Mesenchymal stem cell (in vitro differentiated cells and primary cell): ENCODE data around the gene AGAP1.

Experiments
- DNase-seq: peaks from one replicate; pipeline ENCODE4 v3.0.0-alpha.2; 2013
- H2AFZ ChIP-seq: one replicate; pipeline ENCODE4 v1.6.1; 2013; ENCODE audit warnings: low read depth, mild to moderate bottlenecking, control low read depth, inconsistent platforms, low read length, moderate library complexity
- H2AK5ac ChIP-seq: 2 replicates; pipeline ENCODE4 v1.6.1; 2013; ENCODE audit warnings: low read length, moderate library complexity, mild to moderate bottlenecking, inconsistent platforms; ENCODE audit not compliant: severe bottlenecking
- H2BK120ac ChIP-seq: one replicate; pipeline ENCODE4 v1.6.1; 2013; ENCODE audit warnings: low read depth, mild to moderate bottlenecking, inconsistent platforms, low read length, moderate library complexity
- H2BK12ac ChIP-seq, 2 experiments: one replicate each; pipeline ENCODE4 v1.6.1; 2013; ENCODE audit warnings: inconsistent platforms in 2 of 2, low read length in 2 of 2, mild to moderate bottlenecking in 2 of 2, moderate library complexity in 2 of 2, control low read depth in 1 of 2
- H2BK15ac ChIP-seq: one replicate; pipeline ENCODE4 v1.6.1; 2013; ENCODE audit warnings: mild to moderate bottlenecking, low read depth, inconsistent platforms; ENCODE audit not compliant: poor library complexity, severe bottlenecking
- H2BK5ac ChIP-seq: 2 replicates; pipeline ENCODE4 v1.6.1; 2013; ENCODE audit warnings: low read depth, mild to moderate bottlenecking, low read length, control low read depth, inconsistent platforms; ENCODE audit not compliant: poor library complexity, severe bottlenecking
- H3K14ac ChIP-seq, 2 experiments: one replicate each; pipeline ENCODE4 v1.6.1; 2013; ENCODE audit warnings: inconsistent platforms in 2 of 2, low read length in 2 of 2, control low read depth in 1 of 2, mild to moderate bottlenecking in 1 of 2, moderate library complexity in 1 of 2
- H3K18ac ChIP-seq, 2 experiments: one replicate each; pipeline ENCODE4 v1.6.1; 2013; ENCODE audit warnings: inconsistent platforms in 2 of 2, low read length in 2 of 2, control low read depth in 1 of 2, low read depth in 1 of 2, mild to moderate bottlenecking in 1 of 2
- H3K23ac ChIP-seq, 2 experiments: one replicate each; pipeline ENCODE4 v1.6.1; 2013; ENCODE audit warnings: inconsistent platforms in 2 of 2, low read length in 2 of 2, mild to moderate bottlenecking in 2 of 2, moderate library complexity in 2 of 2, control low read depth in 1 of 2
- H3K27ac ChIP-seq: 2 replicates; pipeline ENCODE4 v1.5.1; 2013; ENCODE audit warnings: mild to moderate bottlenecking, moderate library complexity, low read length, control low read depth, inconsistent platforms; ENCODE audit not compliant: poor library complexity, severe bottlenecking
- H3K27me3 ChIP-seq, 2 experiments: 2 replicates each; pipeline versions ENCODE4 v1.6.1 to v1.7.0; 2013; ENCODE audit warnings: low read length in 2 of 2, mild to moderate bottlenecking in 2 of 2, moderate library complexity in 2 of 2, control low read depth in 1 of 2, inconsistent platforms in 1 of 2; ENCODE audit not compliant: control insufficient read depth in 1 of 2, insufficient read depth in 1 of 2
- H3K36me3 ChIP-seq, 2 experiments: 2 replicates each; pipeline versions ENCODE4 v1.6.1 to v1.7.0; 2013; ENCODE audit warnings: low read length in 2 of 2, control low read depth in 1 of 2, inconsistent platforms in 1 of 2, low read depth in 1 of 2, mild to moderate bottlenecking in 1 of 2; ENCODE audit not compliant: insufficient read depth in 2 of 2, control insufficient read depth in 1 of 2
- H3K4ac ChIP-seq, 2 experiments: one replicate each; pipeline ENCODE4 v1.6.1; 2013; ENCODE audit warnings: inconsistent platforms in 2 of 2, low read length in 2 of 2, mild to moderate bottlenecking in 2 of 2, moderate library complexity in 2 of 2, control low read depth in 1 of 2, low read depth in 1 of 2
- H3K4me1 ChIP-seq: 2 replicates; pipeline ENCODE4 v1.6.1; 2013; ENCODE audit warnings: low read depth, low read length, control low read depth; ENCODE audit not compliant: control insufficient read depth, insufficient read depth
- H3K4me2 ChIP-seq: 2 replicates; pipeline ENCODE4 v1.6.1; 2013; ENCODE audit warnings: low read length, mild to moderate bottlenecking, inconsistent platforms; ENCODE audit not compliant: poor library complexity, severe bottlenecking
- H3K4me3 ChIP-seq, 2 experiments: 2 replicates each; pipeline versions ENCODE4 v1.5.1 to v1.7.0; 2013; ENCODE audit warnings: low read length in 2 of 2, mild to moderate bottlenecking in 2 of 2, control low read depth in 1 of 2, low read depth in 1 of 2; ENCODE audit not compliant: insufficient read depth in 1 of 2
- H3K79me1 ChIP-seq: replicated peaks from 2 replicates; pipeline ENCODE4 v1.6.1; 2013; ENCODE audit warnings: mild to moderate bottlenecking, control low read depth, low read length, inconsistent platforms; ENCODE audit not compliant: poor library complexity, severe bottlenecking
- H3K9ac ChIP-seq: 2 replicates; pipeline ENCODE4 v1.7.0; 2013; ENCODE audit warnings: mild to moderate bottlenecking, low read length, moderate library complexity
- H3K9me3 ChIP-seq: 2 replicates; pipeline ENCODE4 v1.7.0; 2013; ENCODE audit warnings: mild to moderate bottlenecking, low read length; ENCODE audit not compliant: control insufficient read depth
- H4K8ac ChIP-seq: one replicate; pipeline ENCODE4 v1.6.1; 2013; ENCODE audit warnings: inconsistent platforms, mild to moderate bottlenecking, low read length, moderate library complexity
- H4K91ac ChIP-seq: one replicate; pipeline ENCODE4 v1.6.1; 2013; ENCODE audit warnings: mild to moderate bottlenecking, low read length, inconsistent platforms
- WGBS: methylation state at CpG from one replicate; pipeline ENCODE4 v1.1.7; 2013; ENCODE audit warnings: mixed read lengths; 5-methylcytosine and 5-hydroxymethylcytosine counted together

Gene AGAP1

DNA sequence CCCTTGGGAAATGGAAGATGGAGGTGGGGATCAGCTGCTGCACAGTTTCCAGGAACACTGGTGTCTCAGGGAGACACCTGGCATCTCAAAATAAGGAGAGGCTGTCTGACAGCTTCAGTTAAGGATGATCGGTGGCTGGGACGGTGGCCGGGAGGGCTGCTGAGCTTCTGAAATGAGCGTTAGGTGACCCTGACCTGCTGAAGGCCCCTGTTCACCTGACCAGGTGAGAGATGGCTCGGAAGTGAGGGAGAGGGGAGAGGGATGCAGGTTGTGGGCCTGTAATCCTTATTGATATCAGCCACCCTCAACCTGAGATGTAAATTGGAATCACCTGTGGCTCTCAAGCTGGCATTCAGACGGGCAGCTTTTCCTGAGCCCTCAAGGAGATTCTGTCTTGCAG lies 99.0 kb downstream of the AGAP1 start:
- Histone ChIP-seq H2BK120ac (no peak overlapping the region), H4K8ac (no peak overlapping the region), H3K23ac (no peak overlapping the region), H3K14ac (peak overlapping the region in 1 of 2 experiments; percentile 0), H3K9me3 (no peaks in the 10 kb centered on the region), H3K36me3 (peaks cover 0 to 4% of the 10 kb centered on the region in 2 experiments), H4K91ac (no peak overlapping the region), H3K79me1 (peaks cover 51% of the 10 kb centered on the region), H3K9ac (no peak overlapping the region), H2AFZ (no peak overlapping the region), H3K4ac (no peak overlapping the region), H3K4me3 (no peak overlapping the region), H3K27me3 (no peaks in the 10 kb centered on the region), H3K4me2 (no peak overlapping the region), H3K27ac (no peak overlapping the region), H2BK15ac (no peak overlapping the region), H2AK5ac (no peak overlapping the region), H2BK12ac (no peak overlapping the region), H3K18ac (peak overlapping the region in 1 of 2 experiments; percentile 23), H2BK5ac (no peak overlapping the region), H3K4me1 (peaks cover 5% of the 10 kb centered on the region)
- WGBS = 96% methylated on average over 6 of the region's 6 CpGs
- no peak for DNase-seq

DNA sequence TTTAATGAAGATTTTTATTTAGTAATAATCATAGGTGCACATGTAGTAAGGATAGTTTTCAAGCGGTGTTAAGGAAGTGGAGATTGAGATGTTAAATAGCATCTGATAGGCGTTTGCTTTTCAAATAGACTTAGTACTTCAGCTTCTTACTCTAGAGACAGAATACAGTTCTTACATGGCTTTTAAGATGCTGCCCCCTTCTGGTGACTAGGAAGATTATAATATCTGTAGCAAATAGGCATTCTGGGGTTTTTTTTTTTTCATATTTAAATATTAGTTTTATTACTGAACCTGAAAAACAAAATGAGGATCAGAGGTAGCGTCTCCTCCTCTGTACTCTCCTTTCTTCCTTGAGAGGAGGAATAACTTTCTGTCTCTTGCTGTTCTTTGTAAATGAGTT lies 100.2 kb downstream of the AGAP1 start:
- H3K27me3 ChIP-seq = no peaks in the 10 kb centered on the region
- H3K18ac ChIP-seq = no peak overlapping the region
- no peak overlapping the region for H2BK120ac ChIP-seq
- no peak overlapping the region for H2BK5ac ChIP-seq
- no peaks in the 10 kb centered on the region for H3K9me3 ChIP-seq
- H4K91ac ChIP-seq = no peak overlapping the region
- WGBS = no CpG with 5 or more reads among the region's 3 CpGs
- H2AFZ ChIP-seq = no peak overlapping the region
- H3K14ac ChIP-seq = no peak overlapping the region
- H2BK15ac ChIP-seq = no peak overlapping the region
- peaks cover 0 to 4% of the 10 kb centered on the region in 2 experiments for H3K36me3 ChIP-seq
- no peak overlapping the region for H4K8ac ChIP-seq
- H3K9ac ChIP-seq = no peak overlapping the region
- no peak overlapping the region for H2AK5ac ChIP-seq
- H3K27ac ChIP-seq = no peak overlapping the region
- no peak overlapping the region for H3K4me3 ChIP-seq
- peaks cover 5% of the 10 kb centered on the region for H3K4me1 ChIP-seq
- DNase-seq = peak; percentile 79
- H3K79me1 ChIP-seq = peaks cover 51% of the 10 kb centered on the region
- H3K4me2 ChIP-seq = no peak overlapping the region
- H2BK12ac ChIP-seq = no peak overlapping the region
- H3K4ac ChIP-seq = no peak overlapping the region
- no peak overlapping the region for H3K23ac ChIP-seq

DNA sequence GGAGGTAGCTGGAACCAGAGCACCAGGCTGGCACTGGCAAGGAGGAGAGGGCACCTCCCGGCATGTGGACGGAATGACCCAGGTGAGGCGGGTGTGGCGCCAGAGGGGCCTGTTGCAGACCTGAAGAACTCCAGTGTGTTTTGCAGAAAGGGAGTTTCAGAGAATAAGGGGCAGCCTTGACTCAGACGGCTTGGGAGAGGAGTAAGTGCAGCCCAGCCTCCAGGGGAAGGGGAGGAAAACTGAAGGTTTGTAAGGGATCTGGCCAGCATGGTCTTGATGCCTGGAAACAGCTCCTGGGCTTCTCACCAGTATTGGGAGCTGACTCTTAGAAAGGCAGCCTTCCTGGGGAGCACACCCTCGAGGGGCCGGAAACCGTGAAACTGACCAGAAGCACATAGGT lies 101.1 kb downstream of the AGAP1 start:
- H3K4me1 ChIP-seq = peaks cover 6% of the 10 kb centered on the region
- no peak overlapping the region for H3K4me3 ChIP-seq
- no peak overlapping the region for H2BK120ac ChIP-seq
- no peak overlapping the region for H3K9ac ChIP-seq
- no peak overlapping the region for H2BK5ac ChIP-seq
- H3K4me2 ChIP-seq = no peak overlapping the region
- H3K18ac ChIP-seq = no peak overlapping the region
- no peak overlapping the region for H3K23ac ChIP-seq
- no peak overlapping the region for H3K14ac ChIP-seq
- no peak overlapping the region for H2BK12ac ChIP-seq
- H2BK15ac ChIP-seq = no peak overlapping the region
- H3K27ac ChIP-seq = no peak overlapping the region
- no peak overlapping the region for H4K8ac ChIP-seq
- peaks cover 53% of the 10 kb centered on the region for H3K79me1 ChIP-seq
- no peak overlapping the region for H2AK5ac ChIP-seq
- 78% methylated on average over 8 of the region's 8 CpGs for WGBS
- H2AFZ ChIP-seq = no peak overlapping the region
- H3K9me3 ChIP-seq = no peaks in the 10 kb centered on the region
- peaks cover 0 to 4% of the 10 kb centered on the region in 2 experiments for H3K36me3 ChIP-seq
- DNase-seq = no peak
- no peak overlapping the region for H3K4ac ChIP-seq
- no peak overlapping the region for H4K91ac ChIP-seq
- H3K27me3 ChIP-seq = no peaks in the 10 kb centered on the region

- Histone ChIP-seq H2BK5ac (no peak overlapping the region), H3K79me1 (peaks cover 54% of the 10 kb centered on the region), H3K9ac (peak overlapping the region; percentile 9), H2BK15ac (no peak overlapping the region), H3K36me3 (peaks cover 0 to 4% of the 10 kb centered on the region in 2 experiments), H3K4me3 (no peak overlapping the region), H3K9me3 (no peaks in the 10 kb centered on the region), H2BK12ac (no peak overlapping the region), H2AFZ (no peak overlapping the region), H3K18ac (no peak overlapping the region), H3K4ac (no peak overlapping the region), H3K27me3 (no peaks in the 10 kb centered on the region), H3K27ac (no peak overlapping the region), H2BK120ac (no peak overlapping the region), H4K91ac (no peak overlapping the region), H4K8ac (no peak overlapping the region), H3K14ac (no peak overlapping the region), H2AK5ac (no peak overlapping the region), H3K4me1 (peaks cover 6% of the 10 kb centered on the region), H3K4me2 (no peak overlapping the region), H3K23ac (no peak overlapping the region)
- peak; percentile 77 for DNase-seq
- WGBS = 45% methylated on average over 9 of the region's 10 CpGs
These were observed 101.7 kb downstream of the AGAP1 start for GRCh38 chr2:235595422-235596010.
